GM12874 (cell line): Measurements from ENCODE around the gene THEM5.

Experiments
- CTCF ChIP-seq: IDR thresholded peaks from 2 replicates; pipeline ENCODE4 v1.5.1; 2011; ENCODE audit warnings: low read depth, mild to moderate bottlenecking, control low read depth, low read length, moderate library complexity; ENCODE audit not compliant: insufficient read depth

The THEM5 gene

GRCh38 chr1:151803915-151804314 lies 49.6 kb downstream of the THEM5 start:
- TF ChIP-seq CTCF = no peak

DNA sequence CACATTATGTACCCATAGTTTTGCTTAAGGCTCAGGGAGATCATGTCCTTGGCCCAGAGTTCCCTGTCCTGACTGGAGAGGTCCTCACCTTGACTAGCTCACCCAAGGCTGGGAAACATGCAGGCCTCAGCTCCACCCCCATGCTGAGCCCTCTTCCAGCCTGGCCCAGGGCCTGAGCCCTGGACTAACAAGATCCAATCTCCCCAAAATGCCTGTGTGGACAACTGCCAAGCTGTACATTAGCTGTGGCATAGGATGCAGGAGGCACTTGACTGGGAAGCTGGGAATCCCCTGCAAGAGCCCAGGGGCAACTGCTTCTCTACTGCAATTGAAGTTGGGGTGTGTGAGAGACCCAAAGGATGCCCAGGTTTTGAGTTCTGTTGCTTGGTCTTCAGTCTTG lies 50.3 kb downstream of the THEM5 start:
- no peak for TF ChIP-seq CTCF

- TF ChIP-seq CTCF = no peak
These were observed 51.1 kb downstream of the THEM5 start for GRCh38 chr1:151802372-151802771.

DNA sequence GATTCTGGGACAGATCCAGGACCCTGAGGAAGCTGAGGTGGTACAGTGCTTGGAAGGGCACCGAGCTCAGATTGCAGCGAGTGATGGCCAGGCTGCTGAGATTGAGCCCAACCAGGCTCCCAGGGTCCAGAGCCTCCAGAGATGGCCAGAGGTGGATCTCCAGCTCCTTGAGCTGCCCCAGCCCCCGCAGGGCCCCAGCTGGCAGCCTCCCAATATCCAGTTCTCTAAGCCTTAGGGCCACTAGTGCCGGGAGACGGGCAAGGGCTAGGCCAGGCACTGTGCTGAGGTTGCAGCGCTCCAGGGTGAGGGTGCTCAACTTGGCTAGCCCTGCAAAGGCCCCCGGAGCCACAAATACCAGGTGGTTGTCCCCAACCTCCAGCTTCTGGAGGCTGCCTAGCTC lies 51.7 kb downstream of the THEM5 start:
- no peak for TF ChIP-seq CTCF

DNA sequence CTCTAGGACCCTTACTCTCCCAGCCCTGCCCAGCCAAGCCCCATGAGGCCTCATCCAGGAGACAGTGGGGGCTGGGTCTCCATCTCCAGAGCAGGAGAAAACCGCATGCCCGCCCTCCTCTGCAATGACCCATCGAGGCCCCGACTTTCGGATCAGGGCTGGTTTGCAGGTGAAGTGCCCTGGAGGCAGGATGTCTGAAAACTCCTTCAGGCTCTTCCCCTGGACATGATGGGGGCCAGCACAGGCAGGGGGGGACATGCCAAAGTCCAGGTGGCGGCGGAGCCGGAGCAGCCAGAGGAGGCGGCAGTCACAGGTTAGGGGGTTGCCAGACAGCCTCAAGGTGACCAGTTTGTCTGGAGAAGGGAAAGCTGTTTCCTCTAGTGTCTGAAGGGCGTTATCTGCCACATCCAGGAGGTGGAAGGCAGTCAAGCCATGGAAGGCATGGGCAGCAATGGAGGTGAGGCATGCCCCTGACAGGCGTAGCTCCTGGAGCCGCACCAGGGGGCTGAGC lies 52.1 kb downstream of the THEM5 start:
- TF ChIP-seq CTCF = no peak

- TF ChIP-seq CTCF = no peak
These were observed 52.7 kb downstream of the THEM5 start for GRCh38 chr1:151800830-151801229.

- no peak for TF ChIP-seq CTCF
These were observed 54.1 kb downstream of the THEM5 start for GRCh38 chr1:151799179-151800022.
